Stimulated activated CD8-positive, alpha-beta memory T cell treated with anti-CD3 and anti-CD28 coated beads, Interleukin-15, amount 100 ng/mL, for 24 hours (primary cell): Measurements from ENCODE around the gene TSGA10.
"Not testable (repeated sequence)": the region's sequence is repeated elsewhere in the genome, so short reads cannot be mapped to it uniquely, and the experiment has no call there.

ENCODE experiments used
- DNase-seq: peaks from one replicate; pipeline ENCODE4 v3.0.0-alpha.2; 2020; ENCODE audit warnings: low read depth

The TSGA10 gene

DNA sequence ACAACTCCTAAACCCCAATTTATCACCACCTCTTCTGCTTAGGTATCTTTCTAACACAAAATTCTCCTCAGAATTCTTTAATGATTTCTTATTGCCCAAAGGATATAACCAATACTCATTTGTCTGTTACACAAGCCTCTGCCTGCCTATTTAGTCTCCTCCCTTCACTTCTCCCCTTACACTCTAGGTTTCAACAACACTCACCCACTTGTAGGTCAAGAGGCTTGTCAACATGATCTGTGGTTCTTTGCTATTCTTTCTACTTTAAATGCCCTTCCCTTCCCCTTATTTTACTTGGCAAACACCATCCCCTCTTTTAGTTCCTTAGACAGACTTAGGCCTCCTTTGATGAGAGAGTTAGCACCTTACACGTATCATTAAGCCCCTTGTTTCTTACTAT lies 82.2 kb downstream of the TSGA10 start:
- DNase-seq, result no peak

DNA sequence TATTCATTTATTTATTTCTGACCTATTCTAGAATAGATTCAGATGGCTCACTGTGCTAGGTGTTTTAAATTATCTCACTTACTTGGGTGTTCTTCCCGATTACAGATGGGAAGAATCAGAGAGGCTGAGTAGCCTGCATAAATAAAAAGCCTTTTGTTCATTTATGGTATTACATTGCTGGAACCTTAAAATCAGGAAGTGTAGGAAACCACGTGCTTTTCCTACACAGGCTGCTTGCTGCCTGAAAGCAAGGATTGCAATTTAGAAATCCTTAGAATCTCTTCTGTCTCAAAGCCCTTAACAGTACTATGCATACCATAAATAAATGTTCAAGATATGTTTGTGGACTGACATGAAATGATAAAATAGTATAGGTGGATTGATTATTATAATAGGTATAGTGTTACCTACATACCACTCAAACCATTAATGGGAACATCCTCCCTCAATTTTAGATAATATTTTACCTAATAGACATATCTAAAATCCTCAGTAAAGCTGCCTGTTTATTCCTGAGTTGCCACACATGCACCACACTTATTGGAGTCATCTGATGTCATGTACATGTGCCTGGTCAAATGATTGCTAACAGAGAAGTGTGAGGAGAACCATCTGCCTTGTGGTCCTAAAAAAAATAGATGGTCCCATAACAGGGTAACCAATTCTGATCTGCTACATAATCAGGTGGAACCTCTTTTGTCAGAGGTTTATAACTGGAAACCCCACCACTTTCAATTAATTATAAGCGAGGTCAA lies 86.7 kb downstream of the TSGA10 start:
- no peak for DNase-seq

DNA sequence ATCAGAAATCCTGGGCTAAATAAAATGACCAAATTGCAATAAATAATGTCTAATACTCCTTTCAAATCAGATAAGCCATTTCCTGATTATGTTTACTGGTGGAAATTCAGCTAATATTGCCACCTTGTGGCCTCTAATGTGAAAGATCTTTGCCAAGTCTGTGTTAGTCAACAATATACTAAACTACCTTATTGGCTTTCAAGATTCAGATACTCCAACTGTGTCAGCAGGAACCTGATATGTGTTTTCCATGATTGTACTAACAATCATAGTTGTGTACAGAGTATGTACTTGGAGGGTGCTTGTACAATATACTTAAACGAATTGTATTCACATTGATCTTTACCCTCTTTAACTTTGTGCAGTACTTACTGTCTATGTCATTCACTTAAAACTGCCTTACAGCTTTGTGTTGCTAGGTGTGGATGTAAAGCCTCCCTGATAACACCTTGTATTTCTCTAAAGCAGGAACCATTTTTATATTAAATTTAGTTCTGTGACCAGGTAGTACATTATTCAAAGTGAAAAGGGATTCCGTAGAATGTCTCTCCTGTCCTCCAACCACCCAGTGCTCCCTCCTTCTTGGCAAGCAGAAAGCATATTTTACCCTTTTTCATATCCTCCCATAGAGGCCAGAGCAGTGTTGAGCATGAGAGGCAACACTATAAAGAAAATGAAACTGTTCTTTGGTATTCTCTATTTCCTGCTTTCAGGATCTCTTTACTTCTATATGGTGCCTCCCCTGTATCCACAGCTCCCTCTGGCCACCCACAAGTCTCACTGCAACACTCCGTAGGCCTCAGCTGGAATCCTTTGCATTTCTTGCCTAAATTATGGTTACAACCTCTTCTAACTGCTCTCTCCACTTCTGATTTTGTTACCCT lies 88.4 kb downstream of the TSGA10 start:
- no peak for DNase-seq

DNA sequence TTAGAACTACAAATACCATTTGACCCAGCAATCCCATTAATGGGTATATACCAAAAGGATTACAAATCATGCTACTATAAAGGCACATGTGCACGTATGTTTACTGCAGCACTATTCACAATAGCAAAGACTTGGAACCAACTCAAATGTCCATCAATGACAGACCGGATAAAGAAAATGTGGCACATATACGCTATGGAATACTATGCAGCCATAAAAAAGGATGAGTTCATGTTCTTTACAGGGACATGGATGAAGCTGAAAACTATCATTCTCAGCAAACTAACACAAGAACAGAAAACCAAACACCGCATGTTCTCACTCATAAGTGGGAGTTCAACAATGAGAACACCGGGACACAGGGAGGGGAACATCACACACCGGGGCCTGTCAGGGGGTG lies 105.6 kb downstream of the TSGA10 start:
- not testable (repeated sequence) for DNase-seq

DNA sequence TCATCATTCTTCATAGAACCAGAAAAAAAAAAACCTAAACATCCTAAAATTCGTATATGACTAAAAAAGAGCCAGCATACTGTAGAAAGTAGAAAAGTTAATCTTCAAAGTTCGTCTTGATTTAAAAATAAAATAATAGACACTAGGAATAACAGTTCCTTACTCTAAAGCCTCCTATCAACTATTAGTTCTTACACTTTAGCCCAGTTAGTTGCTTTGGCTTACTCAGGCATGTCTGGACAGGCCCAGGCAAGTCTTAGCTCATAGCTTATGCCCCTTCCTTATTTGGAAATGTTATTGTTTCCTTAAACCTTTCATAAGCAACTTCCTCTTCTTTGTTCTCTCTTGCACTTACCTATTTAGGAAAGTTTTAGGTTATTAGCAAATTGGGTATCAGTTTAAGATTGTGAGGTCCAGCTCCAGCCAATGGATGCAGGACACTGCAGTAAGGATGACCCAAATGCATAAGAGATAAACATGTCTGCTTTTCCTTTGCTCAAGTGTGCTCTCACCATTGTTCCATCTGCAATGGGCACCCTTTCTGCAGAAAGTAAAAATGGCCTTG lies 113.9 kb downstream of the TSGA10 start:
- DNase-seq, result not testable (repeated sequence)

DNA sequence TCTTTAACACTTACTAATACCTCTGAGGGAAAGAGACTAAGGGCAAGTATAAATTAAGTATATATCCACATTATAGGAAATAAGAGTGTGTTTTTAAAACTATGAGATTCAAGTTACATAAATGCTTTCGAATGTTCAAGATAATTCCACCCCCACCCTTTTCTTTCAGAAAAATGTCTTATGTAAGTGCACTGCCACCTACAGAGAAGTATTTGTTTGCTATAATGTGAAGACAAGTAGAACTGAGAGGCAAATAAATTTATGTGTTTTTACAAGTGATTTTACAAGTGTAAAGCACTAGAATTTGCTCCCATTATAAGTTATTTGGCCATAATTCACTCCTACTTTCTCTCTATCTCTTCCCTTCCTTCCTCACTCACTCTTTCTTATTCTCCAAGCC lies 118.8 kb downstream of the TSGA10 start:
- DNase-seq, result no peak

DNA sequence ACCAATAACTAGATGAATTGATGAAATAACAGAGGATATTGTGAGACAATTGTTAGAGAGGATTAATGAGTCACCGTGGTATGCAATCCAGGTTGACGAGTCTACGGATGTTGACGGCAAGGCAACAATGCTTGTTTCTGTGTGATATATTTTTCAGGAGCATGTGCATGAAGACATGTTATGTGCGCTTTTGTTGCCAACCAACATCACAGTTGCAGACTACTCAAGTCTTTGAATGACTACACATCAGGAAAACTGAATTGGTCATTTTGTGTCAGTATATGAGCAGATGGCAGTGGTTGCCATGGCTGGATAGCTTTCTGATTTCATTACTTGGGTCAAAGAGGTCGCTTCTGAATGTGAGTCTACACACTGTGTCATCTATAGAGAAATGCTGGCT lies 122.0 kb downstream of the TSGA10 start:
- DNase-seq, result no peak

DNA sequence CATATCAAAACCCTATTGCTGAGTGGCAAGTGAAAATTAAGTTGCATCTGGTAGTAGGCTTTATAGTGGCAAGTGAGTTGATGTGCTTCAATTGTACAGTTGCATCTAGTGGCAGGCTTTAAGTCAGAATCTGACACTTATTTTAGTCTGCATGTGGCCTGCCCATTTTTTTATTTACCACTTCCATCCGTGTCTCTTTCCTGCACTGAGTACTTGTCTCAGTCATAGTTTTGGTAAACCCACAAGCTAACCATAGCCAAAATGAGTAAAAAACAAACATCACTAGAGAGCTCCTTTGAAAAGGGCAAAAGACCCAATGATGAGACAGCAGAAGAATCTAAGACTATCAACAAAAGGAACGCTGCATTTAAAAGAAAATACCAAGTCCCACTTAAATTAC lies 122.7 kb downstream of the TSGA10 start:
- DNase-seq, result no peak

DNA sequence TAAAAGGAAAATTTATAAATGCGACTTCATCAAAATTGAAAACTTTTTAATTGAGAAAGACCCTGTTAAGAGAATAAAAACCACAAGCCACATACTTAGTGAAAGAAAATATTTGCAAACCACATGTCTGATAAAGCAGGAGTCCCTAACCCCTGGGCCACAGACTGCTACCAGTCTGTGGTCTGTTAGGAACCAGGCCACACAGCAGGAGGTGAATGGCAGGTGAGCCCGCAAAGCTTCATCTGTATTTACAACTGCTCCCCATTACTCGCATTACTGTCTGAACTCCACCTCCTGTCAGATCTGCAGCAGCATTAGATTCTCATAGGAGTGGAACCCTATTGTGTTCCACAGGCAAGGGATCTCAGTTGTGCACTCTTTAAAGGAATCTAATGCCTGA lies 123.3 kb downstream of the TSGA10 start:
- DNase-seq, result no peak

DNA sequence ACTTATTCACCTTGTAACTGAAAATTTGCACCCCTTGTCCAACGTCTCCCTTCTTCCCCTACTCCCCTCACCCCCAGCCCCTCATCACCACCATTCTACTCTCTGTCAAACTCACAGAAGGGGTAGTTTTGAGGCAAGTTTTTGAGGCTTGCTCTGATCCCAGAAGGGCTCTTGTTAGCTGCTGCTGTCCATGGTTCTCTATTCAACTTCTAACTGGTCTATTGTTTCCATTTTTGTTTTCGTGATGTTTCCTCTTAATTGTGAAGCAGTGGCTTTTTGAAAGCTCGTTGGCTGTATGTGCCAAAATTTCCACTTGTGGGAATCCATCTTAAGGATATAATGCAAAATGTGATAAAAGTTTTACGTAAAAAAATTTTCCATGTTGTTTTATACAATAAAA lies 126.2 kb downstream of the TSGA10 start:
- DNase-seq, result no peak

DNA sequence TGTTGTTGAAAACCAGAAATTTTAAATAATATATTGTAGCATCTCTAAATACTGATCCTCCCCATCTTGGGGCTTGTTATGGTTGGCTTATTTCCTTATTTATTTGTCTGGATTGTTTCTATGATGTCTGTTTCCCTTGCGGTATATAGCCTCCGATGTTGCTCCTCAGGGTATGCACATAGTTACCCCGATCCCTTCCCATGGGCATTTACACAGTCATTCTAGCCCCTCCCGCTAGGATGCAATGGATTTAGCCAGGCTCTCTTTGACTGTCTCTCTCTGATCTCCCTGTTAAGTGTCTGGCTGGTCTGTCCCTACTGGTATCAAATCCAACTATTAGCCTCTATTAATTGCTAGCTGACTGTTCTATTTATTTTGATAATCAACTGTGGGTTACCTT lies 126.9 kb downstream of the TSGA10 start:
- DNase-seq, result no peak

DNA sequence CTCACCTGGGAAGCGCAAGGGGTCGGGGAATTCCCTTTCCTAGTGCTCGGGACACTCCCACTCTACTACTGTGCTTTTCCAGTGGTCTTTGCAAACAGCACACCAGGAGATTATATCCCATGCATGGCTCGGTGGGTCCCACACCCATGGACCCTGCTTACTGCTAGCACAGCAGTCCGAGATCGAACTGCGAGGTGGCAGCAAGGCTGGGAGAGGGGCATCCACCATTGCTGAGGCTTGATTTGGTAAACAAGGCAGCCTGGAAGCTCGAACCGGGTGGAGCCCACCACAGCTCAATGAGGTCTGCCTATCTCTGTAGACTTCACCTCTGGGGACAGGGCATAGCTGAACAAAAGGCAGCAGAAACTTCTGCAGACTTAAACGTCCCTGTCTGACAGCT lies 154.0 kb downstream of the TSGA10 start:
- DNase-seq, result no peak

DNA sequence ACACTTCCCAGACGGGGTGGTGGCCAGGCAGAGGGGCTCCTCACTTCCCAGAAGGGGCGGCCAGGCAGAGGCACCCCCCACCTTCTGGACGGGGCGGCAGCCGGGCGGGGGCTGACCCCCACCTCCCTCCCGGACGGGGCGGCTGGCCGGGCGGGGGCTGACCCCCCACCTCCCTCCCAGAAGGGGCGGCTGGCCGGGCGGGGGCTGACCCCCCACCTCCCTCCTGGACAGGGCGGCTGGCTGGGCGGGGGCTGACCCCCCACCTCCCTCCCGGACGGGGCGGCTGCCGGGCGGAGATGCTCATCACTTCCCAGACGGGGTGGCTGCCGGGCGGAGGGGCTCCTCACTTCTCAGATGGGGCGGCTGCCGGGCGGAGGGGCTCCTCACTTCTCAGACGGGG lies 166.0 kb downstream of the TSGA10 start:
- not testable (repeated sequence) for DNase-seq

DNA sequence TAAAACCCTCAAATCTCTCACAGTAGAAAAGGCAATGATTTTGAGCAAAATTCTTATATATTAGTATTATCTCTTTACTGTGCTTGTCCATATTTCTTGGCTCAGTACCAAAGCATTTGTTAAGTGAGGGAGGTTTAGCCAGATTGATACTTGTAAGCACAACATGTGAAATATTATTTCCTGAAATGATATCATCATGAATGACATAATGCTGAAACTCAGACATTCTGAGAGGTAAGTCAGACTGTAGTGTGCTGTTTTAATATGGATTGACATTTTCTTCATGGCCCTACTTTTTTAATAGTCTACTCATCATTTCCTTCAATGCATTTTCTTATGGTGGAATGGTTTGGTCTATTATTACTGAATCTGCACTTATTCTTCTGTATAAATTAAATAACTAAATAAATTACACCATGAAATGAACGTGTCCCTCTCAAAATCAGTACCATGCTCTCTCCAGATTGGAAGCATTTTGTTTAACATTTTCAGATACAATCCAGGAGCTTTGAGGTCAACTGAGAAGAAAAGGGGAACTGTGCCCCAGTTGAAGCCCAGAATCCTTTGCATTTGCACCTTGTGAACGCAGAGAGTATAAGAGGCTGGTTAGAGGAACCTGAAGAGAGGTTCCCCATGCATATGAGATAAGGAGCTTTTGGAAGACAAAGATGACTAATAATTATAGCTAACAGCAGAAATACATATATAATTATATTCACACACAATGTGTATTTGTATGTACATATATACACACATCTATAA lies 168.7 kb downstream of the TSGA10 start:
- DNase-seq, result no peak

DNA sequence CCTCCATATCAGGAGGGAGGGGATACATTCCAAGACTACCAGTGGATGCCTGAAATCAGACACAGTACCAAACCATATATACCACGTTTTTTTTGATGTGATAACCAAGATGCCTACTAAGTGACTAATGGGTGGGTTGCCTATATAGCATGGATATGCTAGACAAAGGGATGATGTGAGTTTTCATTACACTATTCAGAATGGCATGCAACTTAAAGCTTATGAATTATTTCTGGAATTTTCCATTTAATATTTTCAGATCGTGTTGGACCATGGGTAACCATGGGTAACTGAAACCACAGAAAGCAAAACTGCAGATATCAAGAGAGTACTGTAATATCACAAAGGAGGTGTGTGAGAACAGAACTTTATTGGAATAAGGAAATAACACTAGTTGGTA lies 179.1 kb downstream of the TSGA10 start:
- DNase-seq, result no peak

DNA sequence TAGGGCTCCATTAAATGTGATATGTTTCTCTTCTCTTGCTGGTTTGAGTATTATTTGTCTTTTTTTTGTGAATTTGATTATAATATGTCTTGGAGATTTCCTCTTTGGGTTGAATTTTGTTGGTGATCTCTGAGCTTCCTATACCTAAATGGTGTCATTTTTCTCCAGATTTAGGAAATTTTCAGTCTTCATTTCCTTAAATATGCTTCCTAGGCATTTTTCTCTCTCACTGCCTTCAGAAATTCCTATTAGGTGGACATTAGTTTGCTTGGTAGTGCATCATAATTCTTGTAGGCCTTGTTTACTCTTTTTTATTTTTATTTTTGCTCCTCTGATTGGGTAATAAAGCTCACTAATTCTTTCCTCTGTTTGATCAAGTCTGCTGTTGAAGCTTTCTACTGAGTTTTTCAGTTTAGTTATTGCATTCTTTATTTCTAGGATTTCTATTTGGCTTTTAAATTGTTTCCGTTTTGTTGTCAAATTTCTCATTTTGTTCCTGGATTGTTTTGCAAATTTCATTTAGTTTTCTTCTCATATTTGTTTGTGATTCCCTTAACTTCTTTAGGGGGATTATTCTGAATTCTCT lies 182.1 kb downstream of the TSGA10 start:
- no peak for DNase-seq

DNA sequence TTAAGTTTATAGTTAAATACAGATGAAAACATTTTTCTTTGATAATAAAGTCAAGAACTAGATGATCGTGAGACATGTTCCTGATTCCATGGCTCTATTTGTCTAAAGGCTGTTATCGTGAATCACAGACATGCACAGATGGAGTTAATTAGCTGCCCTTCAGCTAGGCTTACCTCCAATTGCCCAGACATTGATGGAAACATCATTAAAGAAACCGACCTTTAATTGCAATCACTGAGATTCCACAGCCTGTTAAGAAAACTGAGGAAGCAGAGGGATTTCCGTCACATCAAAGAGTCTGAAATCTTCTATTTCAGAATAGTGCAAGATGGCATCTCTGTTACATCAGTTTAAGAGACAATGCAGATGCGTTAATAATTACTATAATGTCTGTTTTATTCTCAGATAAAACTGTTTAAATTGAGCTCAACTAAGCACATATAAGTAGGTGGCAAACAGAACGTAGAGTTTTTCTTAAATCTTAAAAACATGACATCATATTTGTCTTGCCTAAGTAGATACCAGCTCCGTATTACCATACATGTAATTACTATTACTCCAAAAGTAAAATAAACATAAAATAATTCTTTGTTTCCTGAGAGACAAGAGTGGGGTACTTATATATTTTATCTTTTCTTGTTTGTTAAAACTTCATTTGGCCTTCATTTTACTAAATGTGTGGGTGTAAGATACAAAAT lies 194.8 kb downstream of the TSGA10 start:
- DNase-seq, result no peak

DNA sequence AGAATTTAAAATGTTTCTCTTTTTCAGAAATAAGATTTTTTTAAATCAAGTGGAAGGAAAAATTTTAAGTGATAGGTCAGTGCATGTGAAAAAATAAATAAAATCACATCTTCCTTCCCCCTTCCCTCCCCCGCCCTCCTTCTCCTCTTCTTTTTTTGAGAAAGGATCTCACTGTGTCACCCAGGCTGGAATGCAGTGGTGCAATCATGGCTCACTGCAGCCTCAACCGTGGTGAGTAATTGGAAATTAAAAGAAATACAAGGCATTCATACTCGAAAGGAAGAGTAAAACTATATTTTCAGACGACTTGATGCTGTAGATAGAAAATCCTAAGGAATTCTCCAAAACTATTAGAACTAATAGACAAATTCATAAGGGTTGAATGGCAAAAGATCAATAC lies 201.8 kb downstream of the TSGA10 start:
- no peak for DNase-seq

DNA sequence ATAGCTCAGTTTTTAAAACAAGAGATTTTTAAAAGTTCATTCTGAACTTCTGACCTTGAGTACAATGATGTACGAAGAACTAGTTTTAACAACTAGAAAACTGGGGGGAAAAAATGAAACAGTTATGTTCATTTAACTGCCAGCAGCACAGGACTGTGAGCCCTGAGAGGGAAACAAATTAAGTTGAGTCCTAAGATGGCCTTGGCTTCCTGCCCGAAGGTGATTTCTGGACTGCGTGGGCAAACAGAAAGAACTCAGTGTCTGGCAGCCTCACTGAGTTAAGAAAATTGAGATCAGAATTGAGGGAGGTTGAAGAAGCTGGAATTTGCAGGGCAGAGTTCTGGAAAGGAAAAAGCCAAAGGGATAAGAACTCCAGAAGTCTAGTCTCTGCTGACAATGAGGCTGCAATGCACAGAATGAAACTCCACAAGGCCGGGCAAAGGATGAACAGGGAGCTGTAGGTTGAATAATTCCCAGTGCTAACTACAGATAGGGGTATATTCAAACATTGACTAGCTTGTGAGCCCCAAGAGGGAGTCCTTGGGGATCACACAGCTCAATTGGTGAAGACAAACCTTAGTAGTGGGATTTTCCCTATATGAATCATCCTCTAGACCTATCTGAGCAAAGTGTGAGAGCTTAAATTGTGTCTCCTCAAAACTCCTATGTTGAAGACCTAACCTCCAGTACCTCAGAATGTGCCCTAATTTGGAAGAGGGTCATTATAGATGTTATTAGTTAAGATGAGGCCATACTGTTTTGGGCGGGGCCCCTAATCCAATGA lies 205.6 kb downstream of the TSGA10 start:
- DNase-seq, result no peak

DNA sequence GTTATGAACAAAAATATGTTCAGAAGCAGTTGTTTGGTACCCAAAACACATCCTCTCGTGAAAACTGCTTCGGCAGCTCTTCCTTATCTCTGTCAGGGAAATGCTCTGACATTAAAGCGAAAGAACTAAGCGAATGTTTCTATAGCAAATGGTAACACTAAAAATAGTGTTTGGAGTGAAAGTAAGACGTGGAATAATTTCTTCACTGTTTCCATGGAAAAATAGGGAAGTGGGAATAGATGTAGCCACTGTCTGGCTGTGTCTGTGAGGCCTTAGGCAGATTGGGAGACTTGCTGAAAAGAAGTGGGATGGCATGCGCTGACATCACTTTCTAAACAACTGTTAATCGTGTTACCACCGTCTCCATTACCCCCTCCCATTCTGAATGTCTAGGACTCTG lies 207.2 kb downstream of the TSGA10 start:
- DNase-seq, result no peak
